ENCODE results near the gene PBLD.
A peak's percentile ranks its signal among the peaks of the same experiment; 100 is the strongest.

PBLD gene

DNA sequence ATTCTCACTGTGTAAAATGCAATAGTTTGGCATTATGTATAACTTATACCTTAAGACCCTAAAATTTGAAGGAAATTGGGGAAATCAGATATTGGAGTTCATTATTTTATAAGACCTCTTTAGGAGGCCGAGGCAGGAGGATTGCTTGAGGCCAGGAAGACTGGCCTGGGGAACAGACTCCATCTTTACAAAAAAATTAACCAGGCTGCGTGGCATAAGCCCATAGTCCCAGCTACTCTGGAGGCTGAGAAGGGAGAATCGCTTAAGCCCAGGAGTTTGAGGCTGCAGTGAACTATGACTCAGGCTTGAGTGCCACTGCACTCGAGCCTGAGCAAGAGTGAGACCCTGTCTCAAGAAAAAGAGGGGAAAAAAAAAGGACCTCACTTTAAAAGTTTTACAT lies 14.0 kb upstream of the PBLD start:
- TF ChIP-seq, protein P1, sequence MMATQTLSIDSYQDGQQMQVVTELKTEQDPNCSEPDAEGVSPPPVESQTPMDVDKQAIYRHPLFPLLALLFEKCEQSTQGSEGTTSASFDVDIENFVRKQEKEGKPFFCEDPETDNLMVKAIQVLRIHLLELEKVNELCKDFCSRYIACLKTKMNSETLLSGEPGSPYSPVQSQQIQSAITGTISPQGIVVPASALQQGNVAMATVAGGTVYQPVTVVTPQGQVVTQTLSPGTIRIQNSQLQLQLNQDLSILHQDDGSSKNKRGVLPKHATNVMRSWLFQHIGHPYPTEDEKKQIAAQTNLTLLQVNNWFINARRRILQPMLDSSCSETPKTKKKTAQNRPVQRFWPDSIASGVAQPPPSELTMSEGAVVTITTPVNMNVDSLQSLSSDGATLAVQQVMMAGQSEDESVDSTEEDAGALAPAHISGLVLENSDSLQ (IDR thresholded peaks at IDR 0.05) = no peak
- no peak for TF ChIP-seq BHLHE40 (IDR thresholded peaks at IDR 0.05; ENCODE audit: borderline replicate concordance)
- TF ChIP-seq ZNF384 (IDR thresholded peaks at IDR 0.05) = no peak
- no peak for TF ChIP-seq TARDBP (IDR thresholded peaks at IDR 0.05)
- TF ChIP-seq SUZ12 (IDR thresholded peaks at IDR 0.05) = no peak
- TF ChIP-seq CTBP1 (IDR thresholded peaks at IDR 0.05; ENCODE audit: borderline replicate concordance) = no peak
- no peak for TF ChIP-seq HDGF (IDR thresholded peaks at IDR 0.05; ENCODE audit: borderline replicate concordance)
- TF ChIP-seq SP1 (IDR thresholded peaks at IDR 0.05) = no peak
- TF ChIP-seq LEF1 (IDR thresholded peaks at IDR 0.05; ENCODE audit: borderline replicate concordance) = no peak
- TF ChIP-seq FOXA1 (IDR thresholded peaks at IDR 0.05) = no peak
- TF ChIP-seq FOXK2 (IDR thresholded peaks at IDR 0.05) = no peak
- no peak for TF ChIP-seq L3MBTL2 (conservative IDR thresholded peaks at IDR 0.05)
- ChIA-PET POLR2A (interaction anchor here (5.3 kb wide), 1 partner anchor 14 kb away, joined by 34 read pairs; the partner anchor contains the start of genes HNRNPH3 and PBLD), CTCF (interaction anchor here (0.8 kb wide), 1 partner anchor 57 kb away, joined by 4 read pairs; no protein-coding TSS in a partner anchor)
- DNase-seq (ENCODE audit: extremely low spot score) = no peak

DNA sequence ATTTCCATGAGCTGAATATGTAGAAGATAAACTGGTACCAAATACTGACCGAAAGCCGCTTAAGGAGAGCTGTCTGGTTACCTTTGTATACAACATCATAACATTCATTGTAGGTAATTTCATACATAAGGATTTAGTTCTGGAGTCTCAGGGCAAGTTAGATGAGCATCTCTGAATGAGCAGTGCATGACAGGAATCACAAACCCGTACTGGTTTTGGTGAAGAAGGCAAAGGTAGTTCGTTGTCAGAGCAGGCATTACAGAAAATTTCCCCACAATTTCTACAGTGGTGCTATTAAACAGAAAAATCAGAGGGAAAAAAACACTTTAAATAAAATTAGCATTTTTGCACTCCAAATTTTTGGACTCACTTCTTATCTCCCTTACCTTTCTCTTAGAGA lies 12.9 kb upstream of the PBLD start:
- ChIA-PET POLR2A (interaction anchor here (5.3 kb wide), 1 partner anchor 13 kb away, joined by 34 read pairs; the partner anchor contains the start of genes HNRNPH3 and PBLD), CTCF (interaction anchor here (1.3 kb wide), 1 partner anchor 11 kb away, joined by 5 read pairs; no protein-coding TSS in a partner anchor)
- TF ChIP-seq HDGF (IDR thresholded peaks at IDR 0.05; ENCODE audit: borderline replicate concordance) (no peak), FOXK2 (IDR thresholded peaks at IDR 0.05) (no peak), LEF1 (IDR thresholded peaks at IDR 0.05; ENCODE audit: borderline replicate concordance) (no peak), FOXA1 (IDR thresholded peaks at IDR 0.05) (no peak), ZNF384 (IDR thresholded peaks at IDR 0.05) (no peak)
- TF ChIP-seq, protein P1 (IDR thresholded peaks at IDR 0.05) = no peak
- no peak for DNase-seq (ENCODE audit: extremely low spot score)

DNA sequence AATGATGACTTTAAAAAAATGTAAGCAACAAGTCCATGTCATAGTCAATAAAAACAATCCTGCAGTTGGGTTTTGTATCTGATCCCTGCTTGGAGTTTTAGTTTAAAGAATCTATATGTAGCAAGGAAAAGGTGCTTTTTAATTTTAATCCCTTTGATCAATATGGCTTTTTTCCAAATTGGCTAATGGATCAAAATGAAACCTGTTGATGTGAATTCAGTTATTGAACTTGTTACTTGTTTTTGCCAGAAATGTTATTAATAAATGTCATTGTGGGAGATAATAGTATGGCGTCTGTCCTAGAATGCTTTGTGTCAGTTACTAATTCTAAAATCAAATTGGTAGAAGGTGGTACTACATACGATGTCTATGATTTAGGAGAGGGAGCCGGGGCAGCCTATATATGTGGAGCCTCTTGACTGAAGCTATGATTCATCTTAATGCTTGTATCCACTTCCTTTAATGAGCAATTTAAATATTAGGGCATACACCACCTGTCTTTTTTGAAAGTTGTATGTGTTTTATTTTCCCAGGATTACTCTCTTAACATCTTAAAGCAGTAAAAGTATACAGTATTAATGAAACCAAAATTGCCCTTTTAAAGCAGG lies 10.3 kb upstream of the PBLD start:
- CTCF ChIA-PET = no interaction called here
- POLR2A ChIA-PET = interaction anchor here (1.3 to 2.0 kb wide), 2 partner anchors 11 kb away, joined by 4 to 7 read pairs; partner anchors contain the start of gene HNRNPH3
- TF ChIP-seq FOXK2 (IDR thresholded peaks at IDR 0.05) (no peak), NFRKB (IDR thresholded peaks at IDR 0.05) (no peak), CTBP1 (IDR thresholded peaks at IDR 0.05; ENCODE audit: borderline replicate concordance) (no peak), ELF4 (IDR thresholded peaks at IDR 0.05) (no peak), SUZ12 (IDR thresholded peaks at IDR 0.05) (no peak), FOXA1 (IDR thresholded peaks at IDR 0.05) (no peak), LEF1 (IDR thresholded peaks at IDR 0.05; ENCODE audit: borderline replicate concordance) (no peak), HDGF (IDR thresholded peaks at IDR 0.05; ENCODE audit: borderline replicate concordance) (no peak), L3MBTL2 (conservative IDR thresholded peaks at IDR 0.05) (no peak), BHLHE40 (IDR thresholded peaks at IDR 0.05; ENCODE audit: borderline replicate concordance) (no peak)
- TF ChIP-seq, protein P1 (IDR thresholded peaks at IDR 0.05) = no peak
- DNase-seq (ENCODE audit: extremely low spot score) = no peak

DNA sequence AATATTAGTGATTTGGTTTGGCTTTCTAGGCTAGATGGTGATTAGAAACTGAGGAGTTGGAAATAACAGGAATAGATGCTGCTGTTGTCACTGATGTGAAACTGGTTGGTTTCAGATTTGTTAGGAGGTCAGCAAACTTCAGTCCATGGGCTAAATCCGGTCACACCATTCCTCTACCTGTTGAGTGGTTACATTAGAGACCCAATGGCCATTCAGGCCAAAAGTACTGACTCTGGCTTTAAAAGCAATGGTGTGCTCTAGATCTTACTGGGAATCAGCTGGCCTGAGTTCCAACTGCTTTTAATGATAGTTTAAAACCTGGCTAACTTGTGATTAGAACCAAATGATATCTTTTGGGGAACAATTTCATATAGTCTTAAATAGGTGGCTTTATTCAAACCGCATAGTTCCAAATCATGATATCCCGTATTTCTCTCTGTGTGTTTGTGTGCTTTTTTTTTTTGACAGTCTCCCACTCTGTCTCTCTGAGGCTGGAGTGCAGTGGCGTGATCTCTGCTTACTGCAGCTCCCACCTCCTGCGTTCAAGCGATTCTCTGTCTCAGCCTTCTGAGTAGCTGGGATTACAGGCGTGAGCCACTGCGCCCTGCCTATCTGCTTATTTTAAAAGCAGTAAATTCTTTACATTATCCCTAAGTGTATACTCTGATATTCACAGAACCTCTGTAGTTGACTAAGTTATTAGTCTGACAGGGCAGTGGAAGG lies 7.8 kb upstream of the PBLD start:
- CTCF ChIA-PET = interaction anchor here (1.3 kb wide), 1 partner anchor 9 kb away, joined by 4 read pairs; no protein-coding TSS in a partner anchor
- POLR2A ChIA-PET = interaction anchor here (1.1 kb wide), 1 partner anchor 8 kb away, joined by 5 read pairs; the partner anchor contains the start of gene PBLD
- TF ChIP-seq NFRKB (IDR thresholded peaks at IDR 0.05) = no peak
- no peak for DNase-seq (ENCODE audit: extremely low spot score)

DNA sequence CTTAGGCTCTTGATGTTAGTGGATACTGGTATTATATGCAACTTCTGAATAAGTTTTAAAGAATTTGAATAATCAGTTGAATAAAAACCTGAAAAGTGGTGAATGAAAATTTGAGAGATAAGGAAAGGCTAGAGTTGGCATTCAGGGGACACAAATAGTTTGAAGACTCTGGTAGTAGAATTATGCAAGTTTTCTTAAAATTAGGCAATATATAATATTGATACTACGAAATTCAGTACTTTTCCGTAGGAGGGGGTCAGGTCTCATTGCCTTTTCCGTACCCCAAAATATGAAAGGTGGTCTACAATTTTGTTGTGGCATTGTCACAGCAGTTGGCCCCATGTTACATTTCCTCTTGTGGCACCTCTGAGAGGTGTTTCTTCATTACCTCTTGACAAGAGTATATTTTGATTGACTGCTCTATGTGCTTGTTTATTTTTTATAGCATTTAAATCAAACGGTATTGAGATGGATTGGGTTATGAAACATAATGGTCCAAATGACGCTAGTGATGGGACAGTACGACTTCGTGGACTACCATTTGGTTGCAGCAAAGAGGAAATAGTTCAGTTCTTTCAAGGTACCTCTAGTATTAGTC lies 4.1 kb upstream of the PBLD start:
- no peak for DNase-seq (ENCODE audit: extremely low spot score)
- ChIA-PET CTCF (no interaction called here), POLR2A (no interaction called here)
- TF ChIP-seq, protein P1 (IDR thresholded peaks at IDR 0.05) = peak; percentile 58
- TF ChIP-seq SUZ12 (IDR thresholded peaks at IDR 0.05) (no peak), TARDBP (IDR thresholded peaks at IDR 0.05) (no peak)

Data from HEK293T (cell line).